GM21528 (cell line): ENCODE results near the gene FOXM1.

Experiments
- ATAC-seq: cut with Tn5 transposase; IDR thresholded peaks from one replicate; pipeline ENCODE4 v1.9.1; 2021; ENCODE audit warnings: mild to moderate bottlenecking, moderate library complexity; ENCODE audit not compliant: unreplicated experiment, low FRiP score

The FOXM1 gene

DNA sequence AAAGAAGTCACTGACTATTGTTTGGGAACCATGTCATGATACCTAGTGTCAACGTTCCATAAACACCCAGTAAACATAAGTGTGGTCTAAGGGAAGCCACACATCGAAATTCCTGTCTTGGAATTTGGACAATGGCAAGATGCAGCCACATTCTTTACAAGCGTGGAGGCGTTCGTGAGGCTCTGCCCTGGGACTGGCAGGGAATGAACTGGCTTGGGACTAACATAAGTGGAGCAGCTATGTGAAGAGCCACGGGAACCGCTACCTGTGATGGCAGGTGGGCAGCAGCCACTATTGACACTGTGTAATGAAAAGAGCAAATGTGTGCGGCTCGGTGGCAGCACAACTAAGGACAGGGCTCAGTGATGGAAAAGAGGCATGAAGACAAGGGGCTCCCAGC, 32.2 kb downstream of the FOXM1 start:
- ATAC-seq, result no peak

DNA sequence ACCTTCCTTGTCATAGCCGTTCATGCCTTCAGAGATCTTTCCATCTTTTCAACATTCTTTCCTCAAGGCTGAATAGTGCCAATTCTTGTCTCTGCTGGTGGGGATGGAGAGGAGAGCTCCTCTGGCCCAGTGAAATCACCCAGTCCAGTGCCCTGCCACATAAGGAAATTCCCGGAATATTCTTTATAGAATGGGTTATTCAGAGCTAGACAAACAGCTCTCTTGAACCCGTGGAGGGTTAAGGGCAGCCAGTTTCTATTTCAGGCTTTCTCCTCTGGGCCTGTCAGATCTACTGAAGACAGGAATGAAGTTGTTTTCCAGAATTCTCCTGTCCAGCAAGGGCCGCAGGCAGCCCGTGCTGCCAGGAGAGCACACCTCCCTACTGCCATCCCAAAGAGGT, 34.0 kb downstream of the FOXM1 start:
- ATAC-seq, result no peak

DNA sequence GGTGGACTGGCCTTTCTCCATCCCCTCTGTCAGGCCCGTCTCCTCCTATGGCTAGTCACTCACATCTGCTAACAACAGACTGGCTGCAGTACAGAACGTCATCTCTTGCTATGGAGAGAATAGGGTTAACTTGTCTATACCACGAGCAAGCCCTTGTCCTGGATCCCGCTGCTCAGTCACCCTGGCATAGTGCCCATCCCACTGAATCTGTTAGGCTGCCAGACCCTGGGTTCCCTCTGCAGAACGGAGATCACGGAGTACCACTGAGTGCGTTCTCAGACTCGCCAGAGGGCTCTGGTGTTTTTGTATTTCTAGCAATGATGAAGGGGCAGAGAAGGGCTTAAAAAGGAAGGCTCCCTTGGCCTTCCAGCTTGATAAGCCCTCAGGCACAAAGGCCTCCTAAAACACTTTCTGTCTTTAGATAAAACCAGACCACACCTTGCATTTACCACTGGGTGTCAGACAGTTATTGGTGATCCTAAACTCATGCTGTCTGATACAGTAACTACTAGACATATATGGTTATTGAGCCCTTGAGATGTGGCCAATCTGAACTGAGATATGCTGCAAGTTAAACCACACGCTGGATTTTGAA, 35.8 kb downstream of the FOXM1 start:
- ATAC-seq, result no peak

DNA sequence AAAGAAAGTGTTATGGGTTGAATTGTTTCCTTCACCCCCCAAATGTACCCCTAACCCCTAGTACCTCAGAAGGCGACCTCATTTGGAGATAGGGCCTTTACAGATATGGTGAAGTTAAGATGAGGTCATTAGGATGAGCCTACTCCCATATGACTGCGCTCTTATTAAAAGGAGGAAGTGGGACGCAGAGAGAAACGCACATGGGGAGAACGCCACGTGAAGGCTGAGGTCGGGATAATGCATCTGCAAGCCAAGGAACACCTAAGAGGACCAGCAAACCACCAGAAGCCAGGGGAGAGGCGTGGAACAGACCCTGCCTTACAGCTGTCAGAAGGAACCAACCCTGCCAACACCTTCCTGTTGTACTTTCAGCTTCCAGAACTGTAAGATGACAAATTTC, 40.4 kb downstream of the FOXM1 start:
- ATAC-seq, result no peak

DNA sequence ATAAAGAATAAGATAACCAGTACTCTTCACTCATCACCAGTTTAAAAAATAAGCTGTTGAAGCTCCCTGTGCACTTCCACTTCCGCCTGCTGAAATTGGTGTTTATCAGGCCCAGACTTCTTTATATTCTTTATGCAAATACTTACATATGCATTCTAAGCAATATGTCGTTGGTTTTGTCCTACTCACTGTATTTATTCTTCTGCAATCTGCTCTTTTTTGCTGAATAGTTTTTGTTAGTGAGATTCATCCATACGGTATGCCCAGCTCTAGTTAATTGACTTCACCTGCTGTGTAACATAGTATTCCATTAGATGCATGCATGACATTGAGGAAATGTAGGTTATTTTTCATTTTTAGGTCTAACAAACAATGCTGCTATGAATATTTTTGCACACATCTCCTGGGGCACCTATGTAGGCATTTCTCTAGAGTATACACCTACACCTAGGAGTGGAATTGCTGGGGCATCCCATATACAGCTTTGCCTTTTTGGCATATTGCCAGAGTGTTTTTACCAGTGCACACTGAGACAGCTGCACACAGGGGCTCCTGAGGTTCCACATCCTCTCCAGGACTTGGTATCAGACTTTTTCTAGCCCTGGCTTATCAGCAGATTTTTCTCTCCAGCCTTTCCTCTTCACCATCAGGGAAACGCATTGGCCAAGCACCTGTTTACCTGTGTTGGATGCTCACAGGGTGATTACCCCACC, 41.1 kb downstream of the FOXM1 start:
- ATAC-seq, result no peak

DNA sequence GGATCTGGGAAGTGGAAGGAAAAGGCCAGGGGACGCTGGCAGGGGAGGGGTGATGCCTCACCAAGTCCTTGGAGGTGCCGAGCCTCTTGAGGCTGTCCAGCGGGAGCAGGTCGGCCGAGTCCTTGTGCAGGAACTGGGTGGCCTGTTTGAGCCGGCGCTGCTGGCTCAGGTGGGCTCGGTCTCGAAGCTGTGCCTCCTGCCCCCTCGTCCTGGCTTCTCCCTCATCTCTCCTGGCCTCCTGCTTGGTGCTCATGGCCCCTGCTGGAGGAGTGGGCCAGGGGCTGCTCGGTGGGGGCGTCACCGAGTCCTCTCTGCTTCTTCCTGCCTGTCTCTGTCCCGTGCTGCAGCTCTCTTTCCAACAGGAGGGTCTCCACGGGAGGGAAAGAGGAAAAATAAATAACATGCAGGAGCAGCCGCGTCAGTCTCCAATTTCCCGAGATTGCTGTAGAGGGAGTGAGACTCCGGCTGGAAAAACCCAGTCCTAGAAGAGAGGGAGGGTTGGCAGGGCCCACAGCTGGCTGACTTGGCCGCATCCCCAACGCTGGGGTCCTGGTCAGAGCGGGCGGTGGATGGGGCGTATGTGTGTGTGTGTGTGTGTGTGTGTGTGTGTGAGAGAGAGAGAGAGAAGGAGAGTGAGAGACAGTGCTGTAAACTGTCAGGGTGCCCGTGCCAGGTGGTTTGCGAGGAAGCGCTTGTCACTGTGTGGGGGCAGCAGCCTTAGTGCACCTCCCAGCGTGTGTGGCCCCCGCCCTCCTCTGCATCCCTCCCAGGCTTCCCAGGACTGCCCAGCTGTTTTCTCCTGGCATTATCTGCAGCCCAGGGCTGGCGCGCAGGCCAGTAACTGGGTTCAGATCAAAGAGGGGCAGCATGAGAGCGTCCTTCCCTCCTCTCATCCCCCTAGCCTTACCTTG, 42.1 kb downstream of the FOXM1 start, which contains the start of gene NRIP2:
TSS of gene NRIP2 (minus strand) at position 455 of the 911 bp plus-strand sequence. CDS start at position 403, 52 bp downstream.
- ATAC-seq, result no peak

DNA sequence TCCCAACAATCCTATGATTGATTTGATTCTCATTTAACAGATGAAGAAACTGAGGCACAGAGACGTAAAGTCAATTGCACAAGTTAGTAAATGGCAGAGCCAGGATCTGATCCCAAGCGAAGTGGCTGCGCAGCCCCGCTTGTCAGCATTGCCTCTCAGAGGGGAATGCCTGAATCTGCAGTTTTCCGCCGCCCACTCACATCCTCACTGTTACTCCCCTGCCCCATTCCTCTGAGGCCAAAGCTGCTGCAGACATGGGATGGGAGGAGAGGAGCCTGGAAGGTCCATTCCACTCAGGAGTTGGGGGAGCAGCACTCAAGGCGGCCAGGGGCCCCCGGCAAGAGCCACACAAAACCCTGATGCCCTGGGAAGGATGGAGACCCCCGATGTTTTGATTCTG, 43.2 kb downstream of the FOXM1 start:
- ATAC-seq, result no peak

DNA sequence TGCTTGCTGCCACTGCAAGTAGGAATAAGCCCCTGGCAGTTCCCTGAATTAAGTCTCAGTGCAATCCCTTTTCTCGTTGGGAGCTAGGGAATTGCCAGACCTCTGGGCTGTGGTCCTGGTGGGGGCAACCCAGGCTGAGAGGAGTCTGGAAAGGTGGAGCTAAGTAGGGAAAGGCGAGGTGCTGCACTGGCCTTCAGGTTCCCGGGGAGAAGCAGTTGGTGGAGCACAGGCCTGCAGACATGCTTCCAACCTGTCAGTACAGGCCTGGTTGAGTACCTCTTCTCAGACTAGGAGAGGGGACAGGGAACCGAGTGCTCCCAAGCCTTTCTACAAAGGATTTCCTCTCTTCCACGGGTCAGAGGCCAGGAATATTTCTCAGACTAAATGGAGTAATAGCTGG, 43.6 kb downstream of the FOXM1 start:
- no peak for ATAC-seq

DNA sequence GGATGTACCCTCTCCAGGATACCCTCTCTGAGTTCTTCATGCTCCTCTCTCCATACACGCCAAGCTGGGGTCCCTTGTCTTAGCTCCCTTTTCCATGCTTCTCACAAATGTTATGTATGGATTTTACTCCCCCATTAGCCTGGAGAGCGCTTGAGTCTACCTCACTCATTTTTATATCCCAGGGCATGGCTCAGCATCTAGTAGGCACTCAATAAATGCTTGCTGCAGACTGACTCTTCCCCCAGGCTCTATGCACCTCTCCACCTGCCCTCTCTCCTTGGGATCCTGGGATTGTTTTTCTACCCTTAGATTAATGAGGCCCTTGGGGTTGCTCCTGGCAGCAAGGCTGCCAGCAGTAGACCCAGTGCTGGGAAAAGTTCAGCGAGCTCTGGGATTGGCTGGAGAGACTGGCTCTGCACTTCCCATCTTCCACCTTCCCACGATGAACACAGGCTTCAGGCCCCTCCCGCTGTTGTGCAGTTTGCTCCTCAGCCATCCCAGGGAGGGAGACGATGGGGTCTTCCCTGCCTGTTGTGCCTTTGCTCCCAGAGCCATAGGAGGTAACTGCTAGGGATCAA, 44.3 kb downstream of the FOXM1 start:
- ATAC-seq, result no peak

DNA sequence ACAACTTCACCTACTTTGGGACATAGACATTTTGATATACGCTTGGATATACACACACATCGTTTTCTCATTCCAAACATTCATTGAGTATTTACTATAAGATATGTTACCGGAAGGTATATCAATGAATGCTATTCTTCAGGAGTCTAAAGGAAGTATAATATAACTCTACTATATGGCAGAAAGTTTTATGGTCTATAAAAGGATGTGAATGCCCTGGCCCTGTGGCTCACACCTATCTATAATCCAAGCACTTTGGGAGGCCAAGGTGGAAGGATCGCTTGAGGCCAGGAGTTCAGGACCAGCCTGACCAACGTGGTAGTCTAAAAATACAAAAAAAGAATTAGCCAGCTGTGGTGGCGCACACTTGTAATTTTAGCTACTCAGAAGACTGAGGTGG, 47.7 kb downstream of the FOXM1 start:
- ATAC-seq, result no peak

DNA sequence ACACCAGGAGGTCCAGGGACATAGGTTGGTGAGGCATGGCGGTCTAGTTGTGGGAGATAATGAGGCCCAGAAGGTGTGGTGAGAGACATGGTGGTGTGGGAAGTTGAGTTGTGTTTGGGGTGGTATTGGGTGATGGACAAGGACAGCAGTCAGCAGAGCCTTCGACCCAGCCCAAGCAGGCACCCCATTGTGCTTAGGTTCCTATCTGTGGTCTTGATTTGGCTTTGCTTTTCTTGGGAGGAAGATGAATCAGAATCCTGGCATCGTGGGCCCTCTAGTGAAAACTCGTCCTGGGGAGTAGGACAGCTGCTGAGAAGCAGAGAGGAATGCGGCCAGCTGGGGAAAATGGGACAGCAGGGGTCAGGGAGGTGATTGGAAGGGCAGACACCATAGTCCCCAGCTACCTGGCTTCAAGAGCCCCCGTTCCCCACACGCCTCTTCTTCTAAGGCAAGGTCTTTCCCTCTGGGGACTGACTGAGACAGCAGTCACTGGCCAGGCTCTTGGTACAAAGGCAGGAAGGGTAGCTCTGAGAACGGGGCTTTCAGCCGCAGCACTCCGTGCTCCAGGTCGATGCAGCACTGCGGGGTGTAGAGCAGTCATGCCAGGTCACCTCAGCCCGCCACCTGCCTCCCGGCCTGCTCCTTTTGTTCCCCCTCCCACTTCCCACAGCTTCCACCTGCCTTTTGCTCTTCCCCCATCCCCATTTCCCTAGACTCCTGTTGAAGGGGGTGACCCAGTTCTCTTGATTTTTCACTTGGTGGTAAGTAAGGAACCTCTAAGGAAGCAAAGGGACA, 50.1 kb downstream of the FOXM1 start:
- no peak for ATAC-seq

DNA sequence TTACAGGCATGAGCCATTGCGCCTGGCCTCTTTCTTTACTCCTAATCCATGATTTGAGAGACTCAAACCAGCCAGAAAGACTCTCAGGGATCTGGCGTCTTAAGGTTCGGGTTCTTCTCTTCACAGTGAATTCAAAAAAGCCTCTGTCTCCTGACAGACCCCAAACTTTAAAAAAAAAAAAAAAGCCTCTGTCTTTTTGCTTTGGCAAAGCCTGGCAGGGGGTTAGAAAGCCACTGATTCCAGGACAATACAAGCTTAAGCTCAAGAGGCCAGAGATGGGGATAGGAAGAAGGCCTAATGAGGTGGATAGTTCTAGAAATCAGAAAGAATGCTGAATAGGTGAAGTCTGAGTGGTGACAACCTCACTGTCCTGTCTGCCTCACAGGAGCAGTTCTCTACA, 50.9 kb downstream of the FOXM1 start:
- no peak for ATAC-seq

DNA sequence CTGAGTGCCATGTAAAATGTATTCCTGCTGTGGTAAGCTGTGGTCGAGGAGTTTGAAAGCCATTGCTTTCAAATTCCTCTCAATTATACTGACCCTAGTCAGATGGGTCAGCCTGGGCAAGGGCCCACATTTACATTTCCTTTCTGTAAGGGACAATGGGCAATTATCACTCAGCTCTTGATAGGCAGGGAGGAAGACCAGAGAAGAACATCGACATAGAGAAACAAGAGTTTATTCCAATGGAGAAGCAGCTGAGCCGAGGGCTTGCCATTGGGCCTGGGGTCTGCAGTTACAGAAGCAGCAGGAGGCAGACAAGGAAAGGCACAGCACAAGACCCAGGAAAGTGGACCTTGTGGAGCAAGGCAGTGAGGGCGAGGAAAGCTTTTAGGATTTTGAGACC, 51.8 kb downstream of the FOXM1 start:
- ATAC-seq, result no peak

DNA sequence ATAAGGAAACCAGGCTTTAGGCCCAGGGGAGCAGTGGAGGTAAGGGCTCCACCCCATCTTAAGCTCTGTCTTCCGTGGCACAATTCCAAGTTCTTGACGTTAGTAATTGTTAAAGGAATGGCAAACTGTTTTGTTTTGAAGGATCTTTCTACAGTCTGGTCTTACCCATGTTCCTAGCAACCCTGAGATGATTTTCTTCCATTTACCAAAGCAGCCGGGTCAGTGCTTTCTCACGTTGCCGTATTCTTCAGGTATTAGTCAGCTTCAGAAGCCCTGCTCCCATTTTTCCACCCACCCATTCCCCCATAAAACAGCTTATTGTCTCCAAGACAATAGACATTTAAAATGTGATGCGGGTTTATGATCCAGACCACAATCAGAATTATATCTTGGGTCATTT, 52.4 kb downstream of the FOXM1 start:
- no peak for ATAC-seq

DNA sequence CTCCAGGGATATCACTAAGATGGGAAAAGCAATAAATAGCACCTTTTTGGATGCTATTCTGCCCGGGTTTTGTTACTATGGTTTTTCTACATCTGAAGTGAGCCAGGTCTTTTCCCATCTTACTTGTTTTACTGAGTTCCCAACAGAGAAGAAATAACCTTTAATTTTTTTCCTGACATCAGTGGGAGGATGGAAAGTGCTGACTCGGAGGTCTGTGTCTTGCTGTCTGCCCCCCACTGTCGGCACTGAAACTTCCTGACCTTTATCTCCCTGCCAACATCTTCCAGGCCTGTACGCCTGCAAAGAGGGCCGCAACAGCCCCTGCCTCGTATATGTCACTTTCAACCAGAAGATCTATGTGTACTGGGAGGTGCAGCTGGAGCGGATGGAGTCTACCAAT, 53.5 kb downstream of the FOXM1 start:
- ATAC-seq, result no peak

DNA sequence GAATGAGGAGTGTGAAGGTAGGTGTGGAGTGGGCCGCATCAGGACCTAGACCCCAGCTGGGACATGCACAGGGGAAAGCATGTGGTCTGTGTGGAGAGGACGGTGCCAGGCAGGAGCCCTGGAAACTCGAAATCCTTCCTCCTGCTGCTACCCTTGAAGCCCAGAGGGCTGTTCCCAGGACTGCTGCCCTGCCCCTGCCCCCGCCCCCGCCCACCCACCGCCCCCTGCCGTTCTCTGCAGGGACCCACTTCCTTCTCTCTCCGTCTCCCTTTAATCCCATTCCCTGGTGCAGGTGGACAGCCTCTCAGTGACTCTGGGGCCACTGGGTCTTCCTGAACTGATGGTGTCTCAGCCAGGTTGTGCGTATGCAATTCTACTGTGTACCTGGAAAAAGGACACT, 56.5 kb downstream of the FOXM1 start:
- no peak for ATAC-seq

DNA sequence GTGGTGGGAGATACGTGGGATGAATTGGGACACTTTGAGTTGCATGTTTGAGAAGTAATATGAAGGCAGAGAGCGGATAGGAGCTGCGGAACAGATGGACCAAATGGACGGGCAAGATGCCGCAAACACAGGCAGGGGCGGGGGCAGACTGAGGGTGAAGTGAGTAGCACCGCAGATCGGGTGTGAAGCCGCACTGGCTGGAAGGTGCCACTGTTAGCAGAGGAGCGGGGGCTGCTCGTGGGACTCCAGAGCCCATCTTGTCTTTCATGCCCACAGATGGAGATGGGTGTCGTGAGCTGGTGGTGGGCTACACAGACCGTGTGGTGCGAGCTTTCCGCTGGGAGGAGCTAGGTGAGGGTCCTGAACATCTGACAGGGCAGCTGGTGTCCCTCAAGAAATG, 57.2 kb downstream of the FOXM1 start:
- no peak for ATAC-seq

DNA sequence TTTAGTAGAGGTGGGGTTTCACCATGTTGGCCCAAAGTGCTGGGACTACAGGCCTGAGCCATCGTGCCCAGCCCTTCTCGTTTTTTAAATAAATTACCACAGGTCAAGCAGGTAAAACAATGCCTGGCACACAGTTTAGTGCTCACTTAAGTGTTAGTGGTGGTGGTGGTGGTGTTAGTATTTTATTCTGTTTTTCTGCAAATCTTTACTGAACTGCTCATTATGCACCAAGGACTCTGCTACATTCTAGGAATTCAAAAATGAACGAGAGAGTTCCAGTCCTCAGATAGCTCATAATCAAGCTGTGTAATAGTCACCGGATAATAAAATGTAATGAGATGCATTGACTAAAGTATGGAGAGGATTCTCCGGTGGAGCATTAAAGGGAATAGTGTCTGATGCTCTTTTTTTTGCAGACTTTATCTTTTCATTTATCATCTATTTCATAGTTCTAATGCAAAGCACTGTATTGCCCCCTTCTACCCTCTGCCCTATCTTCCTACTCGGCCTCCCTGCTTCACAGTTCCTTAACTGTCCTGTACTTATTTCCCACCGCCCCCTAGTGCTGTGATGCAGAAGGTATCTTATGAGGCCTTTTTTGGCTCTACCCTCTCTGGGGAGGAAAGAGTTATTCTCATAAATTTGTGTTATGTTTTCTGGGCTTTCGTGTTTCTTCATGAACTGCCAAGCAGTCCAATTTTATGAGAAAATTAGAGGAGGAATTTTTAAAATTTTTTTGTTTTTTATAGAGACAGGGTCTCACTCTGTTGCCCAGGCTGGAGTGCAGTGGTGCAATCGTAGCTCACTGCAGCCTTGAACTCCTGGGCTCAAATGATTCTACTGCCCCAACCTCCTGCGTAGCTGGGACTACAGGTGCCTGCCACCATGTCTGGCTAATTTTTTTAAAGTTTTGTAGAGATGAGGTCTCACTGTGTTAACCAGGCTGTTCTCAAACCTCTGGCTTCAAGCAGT, 63.5 kb downstream of the FOXM1 start:
- ATAC-seq, result no peak
